ENCODE data around the gene TGFBR2. TPM values are rescaled to one million over a fixed set of nuclear protein-coding genes. Genes with fewer than 3 reads are reported as not detected.

The TGFBR2 gene
- total and polyA plus RNA-seq, 10 of the 15 experiments (the other 5 are each of a cell fraction or from before 2014, with no cell fraction given) = 0.02 to 0.98 (median 0.18) TPM; not detected in 1

GRCh38 chr3:30729936-30730335 is 123.5 kb downstream of the TGFBR2 start:
- RAD21 ChIA-PET (ENCODE audit: unreplicated experiment) = no interaction called here
- in situ Hi-C loops (cut with MboI) (no loop called here), intact Hi-C loops (cut with micrococcal nuclease; ENCODE audit: unreplicated experiment) (no loop called here)
- POLR2A ChIA-PET = no interaction called here
- Histone ChIP-seq H2AFZ (ENCODE audit: control insufficient read depth, low read depth, low read length) (no peak overlapping the region), H3K4me2 (ENCODE audit: control insufficient read depth, insufficient read depth) (no peak overlapping the region), H3K4me1 (ENCODE audit: control insufficient read depth, insufficient read depth, low read length) (no peaks in the 10 kb centered on the region), H3K79me2 (ENCODE audit: control insufficient read depth, insufficient read depth, low read length) (no peaks in the 10 kb centered on the region), H3K9ac (ENCODE audit: control insufficient read depth, insufficient read depth, low read length) (no peak overlapping the region), H3K27ac (ENCODE audit: control insufficient read depth, insufficient read depth) (no peak overlapping the region), H3K27me3 (replicated peaks in 1 of 2; ENCODE audit: control insufficient read depth in 2 of 2, insufficient read depth in 2 of 2, low read length in 1 of 2) (no peaks in the 10 kb centered on the region; a peak in 1 of 4 replicates), H3K36me3 (ENCODE audit: control insufficient read depth in 2 of 2, insufficient read depth in 2 of 2, low read length in 1 of 2) (no peaks in the 10 kb centered on the region), H3K9me3 (replicated peaks; ENCODE audit: control insufficient read depth, insufficient read depth, low read length) (no peaks in the 10 kb centered on the region), H4K20me1 (ENCODE audit: control insufficient read depth, insufficient read depth) (no peaks in the 10 kb centered on the region), H3K4me3 (no peak overlapping the region)
- no peak for DNase-seq (ENCODE audit: low read depth, low spot score)
- TF ChIP-seq USF1 (IDR thresholded peaks at IDR 0.05; ENCODE audit: borderline replicate concordance, extremely low read length, insufficient read depth, low read depth, low read length) (no peak), SMAD1 (IDR thresholded peaks at IDR 0.05; ENCODE audit: low read depth, partially characterized antibody) (no peak), MYB (IDR thresholded peaks at IDR 0.05; ENCODE audit: borderline replicate concordance, low read depth, low read length) (no peak), ZNF217 (IDR thresholded peaks at IDR 0.05) (no peak), TCF7 (IDR thresholded peaks at IDR 0.05; ENCODE audit: borderline replicate concordance) (no peak), SPI1 (IDR thresholded peaks at IDR 0.05; ENCODE audit: borderline replicate concordance, insufficient read depth, low read depth, low read length) (no peak), RBBP5 (conservative IDR thresholded peaks at IDR 0.05) (no peak), ZNF592 (IDR thresholded peaks at IDR 0.05) (no peak), TBL1XR1 (IDR thresholded peaks at IDR 0.05; ENCODE audit: low read depth, low read length) (no peak)
- ATAC-seq = no peak
- SMC1A ChIA-PET (ENCODE audit: uncharacterized antibody, unreplicated experiment) = no interaction called here
- no TSS peak for BruUV-seq (replicated peaks)
- CTCF ChIA-PET = no interaction called here
- no peak for FAIRE-seq
